ENCODE measurements around the gene HFM1. TPM values are rescaled to one million over a fixed set of nuclear protein-coding genes. Genes with fewer than 3 reads are reported as not detected.

The HFM1 gene
- total and polyA plus RNA-seq, 10 of the 15 experiments (the other 5 are each of a cell fraction or from before 2014, with no cell fraction given) = not detected

DNA sequence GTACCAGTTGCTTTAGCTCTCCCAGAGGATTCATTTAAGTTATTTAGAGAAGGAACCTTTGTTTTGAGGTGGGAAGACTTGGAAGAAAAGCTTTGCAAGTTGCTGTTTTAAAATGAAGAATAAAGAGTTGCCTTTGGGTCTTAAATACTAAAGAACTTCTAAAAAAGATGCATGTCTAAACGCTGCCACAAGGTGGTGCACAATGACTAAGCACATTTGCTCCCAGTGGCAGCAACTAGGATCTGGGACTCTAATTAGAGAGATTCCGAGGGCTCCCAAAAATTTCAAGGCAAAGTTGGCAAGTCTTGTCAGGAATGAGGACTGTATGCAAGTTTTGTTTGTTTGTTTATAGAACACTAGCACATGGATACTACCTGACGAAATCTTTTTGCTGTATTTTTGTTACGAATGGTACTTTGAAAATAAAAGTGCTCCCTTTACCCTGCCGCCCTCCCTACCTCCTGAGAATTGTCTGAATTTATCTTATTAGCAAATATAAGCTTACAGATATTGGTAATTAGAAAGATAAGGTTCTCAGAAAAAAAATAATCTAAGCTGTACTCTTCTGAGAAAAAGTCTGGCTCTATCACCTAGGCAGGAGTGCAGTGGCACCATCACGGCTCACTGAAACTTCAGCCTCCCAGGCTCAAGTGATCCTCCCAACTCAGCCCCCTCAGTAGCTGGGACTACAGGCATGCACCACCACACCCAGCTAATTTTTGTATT is 121.8 kb downstream of the HFM1 start:
- H2AFZ ChIP-seq (ENCODE audit: control insufficient read depth, low read depth, low read length) = peak overlapping the region; percentile 57; the same call in 1 of the 2 replicates
- TF ChIP-seq, protein P1, sequence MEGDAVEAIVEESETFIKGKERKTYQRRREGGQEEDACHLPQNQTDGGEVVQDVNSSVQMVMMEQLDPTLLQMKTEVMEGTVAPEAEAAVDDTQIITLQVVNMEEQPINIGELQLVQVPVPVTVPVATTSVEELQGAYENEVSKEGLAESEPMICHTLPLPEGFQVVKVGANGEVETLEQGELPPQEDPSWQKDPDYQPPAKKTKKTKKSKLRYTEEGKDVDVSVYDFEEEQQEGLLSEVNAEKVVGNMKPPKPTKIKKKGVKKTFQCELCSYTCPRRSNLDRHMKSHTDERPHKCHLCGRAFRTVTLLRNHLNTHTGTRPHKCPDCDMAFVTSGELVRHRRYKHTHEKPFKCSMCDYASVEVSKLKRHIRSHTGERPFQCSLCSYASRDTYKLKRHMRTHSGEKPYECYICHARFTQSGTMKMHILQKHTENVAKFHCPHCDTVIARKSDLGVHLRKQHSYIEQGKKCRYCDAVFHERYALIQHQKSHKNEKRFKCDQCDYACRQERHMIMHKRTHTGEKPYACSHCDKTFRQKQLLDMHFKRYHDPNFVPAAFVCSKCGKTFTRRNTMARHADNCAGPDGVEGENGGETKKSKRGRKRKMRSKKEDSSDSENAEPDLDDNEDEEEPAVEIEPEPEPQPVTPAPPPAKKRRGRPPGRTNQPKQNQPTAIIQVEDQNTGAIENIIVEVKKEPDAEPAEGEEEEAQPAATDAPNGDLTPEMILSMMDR (IDR thresholded peaks at IDR 0.05 in 2 of 3, conservative IDR thresholded peaks at IDR 0.05 in 1 of 3; ENCODE audit: control insufficient read depth in 2 of 3, extremely low read depth in 1 of 3, insufficient read depth in 1 of 3, low read depth in 3 of 3, low read length in 3 of 3) = peak; percentile 71 to 75 (median 71)
- TF ChIP-seq SMC3 (IDR thresholded peaks at IDR 0.05; ENCODE audit: borderline replicate concordance, low read length) (peak; percentile 78; the same call in 1 of the 2 replicates), RAD21 (IDR thresholded peaks at IDR 0.05; ENCODE audit: insufficient read depth, low read depth, low read length) (peak; percentile 84), RB1 (IDR thresholded peaks at IDR 0.05; ENCODE audit: borderline replicate concordance) (no peak), BACH1 (IDR thresholded peaks at IDR 0.05; ENCODE audit: borderline replicate concordance) (peak; percentile 81)
- H4K20me1 ChIP-seq (ENCODE audit: control insufficient read depth, insufficient read depth) = no peaks in the 10 kb centered on the region
- ChIA-PET SMC1A (ENCODE audit: uncharacterized antibody, unreplicated experiment) (interaction anchor here (0.8 to 2.5 kb wide), 7 partner anchors 38 to 649 kb away, joined by 3 to 7 read pairs (median 3); no protein-coding TSS in a partner anchor), CTCF (interaction anchor here (0.6 to 3.1 kb wide), 16 partner anchors 12 to 1009 kb away, joined by 3 to 25 read pairs (median 4); partner anchors contain the start of gene HFM1), RAD21 (ENCODE audit: unreplicated experiment) (interaction anchor here (1.4 to 1.8 kb wide), 2 partner anchors 116 to 223 kb away, joined by 4 to 7 read pairs; no protein-coding TSS in a partner anchor), POLR2A (no interaction called here)
- no peaks in the 10 kb centered on the region for H3K27me3 ChIP-seq (replicated peaks in 1 of 2; ENCODE audit: control insufficient read depth in 2 of 2, insufficient read depth in 2 of 2, low read length in 1 of 2)
- peak; percentile 9 for DNase-seq (ENCODE audit: low read depth, low spot score)
- no peak overlapping the region for H3K4me3 ChIP-seq
- H3K4me1 ChIP-seq (ENCODE audit: control insufficient read depth, insufficient read depth, low read length) = no peaks in the 10 kb centered on the region
- H3K27ac ChIP-seq (ENCODE audit: control insufficient read depth, insufficient read depth) = no peak overlapping the region
- no peak overlapping the region for H3K9ac ChIP-seq (ENCODE audit: control insufficient read depth, insufficient read depth, low read length)
- H3K4me2 ChIP-seq (ENCODE audit: control insufficient read depth, insufficient read depth) = peak overlapping the region; percentile 53
- BruUV-seq (replicated peaks) = no TSS peak
- in situ Hi-C loops (cut with MboI) (loop anchor here (5.0 kb wide), 1 partner anchor 644 kb away; no protein-coding TSS in a partner anchor), intact Hi-C loops (cut with micrococcal nuclease; ENCODE audit: unreplicated experiment) (loop anchor here (1.0 to 2.0 kb wide), 3 partner anchors 120 to 644 kb away; partner anchors contain the start of gene CDC7)
- no peaks in the 10 kb centered on the region for H3K79me2 ChIP-seq (ENCODE audit: control insufficient read depth, insufficient read depth, low read length)
- H3K9me3 ChIP-seq (replicated peaks; ENCODE audit: control insufficient read depth, insufficient read depth, low read length) = no peaks in the 10 kb centered on the region
- WGBS (ENCODE audit: insufficient coverage, insufficient replicate concordance, low lambda C conversion rate, missing lambda C conversion rate) = 55% methylated on average over 6 of the region's 6 CpGs
- FAIRE-seq = peak; percentile 73
- ATAC-seq = peak; percentile 76
- no peaks in the 10 kb centered on the region for H3K36me3 ChIP-seq (ENCODE audit: control insufficient read depth in 2 of 2, insufficient read depth in 2 of 2, low read length in 1 of 2)

Data from GM12878 (cell line).